GM21825 (cell line): ENCODE data around the gene STS.
"Not testable (repeated sequence)": the region's sequence is repeated elsewhere in the genome, so short reads cannot be mapped to it uniquely, and the experiment has no call there.

ENCODE experiments used
- ATAC-seq: cut with Tn5 transposase; IDR thresholded peaks from one replicate; pipeline ENCODE4 v1.9.1; 2021; ENCODE audit warnings: mild to moderate bottlenecking, moderate library complexity; ENCODE audit not compliant: unreplicated experiment

Gene STS

GRCh38 chrX:7178859-7179258 lies 31.3 kb downstream of the STS start:
- ATAC-seq, result not testable (repeated sequence)

GRCh38 chrX:7179446-7179845 lies 31.9 kb downstream of the STS start:
- no peak for ATAC-seq

GRCh38 chrX:7184816-7185215 lies 37.3 kb downstream of the STS start:
- no peak for ATAC-seq

GRCh38 chrX:7188672-7189071 lies 41.2 kb downstream of the STS start:
- ATAC-seq, result no peak

- no peak for ATAC-seq
These were observed 42.6 kb downstream of the STS start for GRCh38 chrX:7190157-7190556.

GRCh38 chrX:7191681-7192110 lies 44.2 kb downstream of the STS start:
- ATAC-seq, result no peak

GRCh38 chrX:7192871-7193270 lies 45.4 kb downstream of the STS start:
- no peak for ATAC-seq

- ATAC-seq, result no peak
These were observed 47.1 kb downstream of the STS start for GRCh38 chrX:7194606-7195005.
